ENCODE results near the gene SERP2. TPM values are rescaled to one million over a fixed set of nuclear protein-coding genes. Genes with fewer than 3 reads are reported as not detected.

The SERP2 gene
- total and polyA plus RNA-seq, 2 of the 8 experiments (the other 6 are each of a cell fraction or from before 2014, with no cell fraction given), result 2.0 to 2.3 TPM

- no peak overlapping the region for H3K4ac ChIP-seq (replicated peaks; ENCODE audit: insufficient read length, low read depth, low read length)
- no peak for DNase-seq (ENCODE audit: low read depth in 1 of 2, low spot score in 2 of 2)
- ChIA-PET CTCF (ENCODE audit: partially characterized antibody) (interaction anchor here (0.7 to 1.6 kb wide), 9 partner anchors 9 to 356 kb away, joined by 3 to 4 read pairs (median 3); no protein-coding TSS in a partner anchor), POLR2A (ENCODE audit: partially characterized antibody) (interaction anchor here (0.6 to 11.1 kb wide), 5 partner anchors 8 to 95 kb away, joined by 3 to 125 read pairs (median 4); no protein-coding TSS in a partner anchor)
- H3K4me2 ChIP-seq (ENCODE audit: insufficient read depth in 1 of 2, low read depth in 2 of 2, low read length in 2 of 2), result no peak overlapping the region
- no peak overlapping the region for H2BK12ac ChIP-seq (ENCODE audit: low read depth, low read length)
- H2AK5ac ChIP-seq (ENCODE audit: low read depth, low read length), result no peak overlapping the region
- H3K27ac ChIP-seq (ENCODE audit: low read depth, low read length), result no peak overlapping the region
- no peak overlapping the region; the same call in 1 of the 2 replicates for H2BK20ac ChIP-seq (ENCODE audit: low read length)
- H3K36me3 ChIP-seq (ENCODE audit: control insufficient read depth in 2 of 4, insufficient read depth in 4 of 4, low read length in 3 of 4), result no peaks in the 10 kb centered on the region
- no peak overlapping the region for H2BK15ac ChIP-seq (ENCODE audit: low read length)
- no peaks in the 10 kb centered on the region; the same call in 1 of the 2 replicates for H3K23me2 ChIP-seq (ENCODE audit: low read depth, low read length)
- no peak overlapping the region for H3K56ac ChIP-seq (replicated peaks; ENCODE audit: insufficient read length, low read depth, low read length)
- WGBS, 2 experiments (ENCODE audit: extremely low coverage in 1 of 2, insufficient coverage in 1 of 2, insufficient read length in 1 of 2, insufficient replicate concordance in 2 of 2, low coverage in 1 of 2, low lambda C conversion rate in 2 of 2, missing lambda C conversion rate in 1 of 2), result 55% methylated on average over 3 of the region's 3 CpGs; no CpG with 5 or more reads in 1 of the 2 experiments
- H2BK120ac ChIP-seq (replicated peaks; ENCODE audit: low read depth, low read length), result no peak overlapping the region
- no peak overlapping the region for H3K14ac ChIP-seq (ENCODE audit: insufficient read length)
- H3K4me3 ChIP-seq (ENCODE audit: extremely low read depth in 1 of 4, insufficient read depth in 2 of 4, low read depth in 3 of 4, low read length in 4 of 4), result no peak overlapping the region
- H4K8ac ChIP-seq (ENCODE audit: extremely low read depth, insufficient read depth, low read length), result no peak overlapping the region
- H4K5ac ChIP-seq (ENCODE audit: insufficient read length, low read depth, low read length), result no peak overlapping the region
- H3K79me2 ChIP-seq (ENCODE audit: control insufficient read depth in 1 of 2, insufficient read depth in 2 of 2, low read length in 2 of 2), result no peaks in the 10 kb centered on the region
- no peak overlapping the region for H2AFZ ChIP-seq (ENCODE audit: low read length)
- H3K18ac ChIP-seq (ENCODE audit: extremely low read depth, low read length), result no peak overlapping the region
- H3K23ac ChIP-seq (ENCODE audit: insufficient read length), result no peak overlapping the region
- TF ChIP-seq HDAC2 (IDR thresholded peaks at IDR 0.05; ENCODE audit: borderline replicate concordance in 1 of 2, low read depth in 2 of 2, low read length in 2 of 2) (no peak), FOSL1 (IDR thresholded peaks at IDR 0.05; ENCODE audit: insufficient read depth, low read depth, low read length) (no peak), NANOG (IDR thresholded peaks at IDR 0.05; ENCODE audit: insufficient read depth, low read depth, low read length, poor library complexity, severe bottlenecking) (no peak), SAP30 (IDR thresholded peaks at IDR 0.05; ENCODE audit: insufficient read depth, insufficient replicate concordance, low read length) (no peak), ZNF274 (IDR thresholded peaks at IDR 0.05; ENCODE audit: borderline replicate concordance, extremely low read depth, low read length) (no peak), KDM1A (IDR thresholded peaks at IDR 0.05; ENCODE audit: borderline replicate concordance, low read length) (no peak), TBP (IDR thresholded peaks at IDR 0.05; ENCODE audit: low read depth, low read length) (no peak), KDM5A (IDR thresholded peaks at IDR 0.05; ENCODE audit: low read length) (no peak), TEAD4 (IDR thresholded peaks at IDR 0.05; ENCODE audit: low read depth, low read length) (no peak), POLR2A (IDR thresholded peaks at IDR 0.05; ENCODE audit: control extremely low read depth in 1 of 2, low read depth in 2 of 2, low read length in 2 of 2) (no peak)
- peak overlapping the region; percentile 63; the same call in 1 of the 2 replicates for H2BK5ac ChIP-seq (ENCODE audit: low read depth, low read length)
- no peaks in the 10 kb centered on the region for H3K27me3 ChIP-seq (replicated peaks in 1 of 4; ENCODE audit: control insufficient read depth in 3 of 4, extremely low read depth in 1 of 4, insufficient read depth in 3 of 4, low read length in 3 of 4)
- H4K91ac ChIP-seq (replicated peaks; ENCODE audit: insufficient read length, low read length), result no peak overlapping the region
- no peak overlapping the region for H3K9ac ChIP-seq (replicated peaks in 1 of 4; ENCODE audit: extremely low read depth in 1 of 4, low read depth in 3 of 4, low read length in 3 of 4)
- peaks cover 16 to 47% (median 33%) of the 10 kb centered on the region in 4 experiments for H3K4me1 ChIP-seq (replicated peaks in 1 of 4; ENCODE audit: control insufficient read depth in 3 of 4, insufficient read depth in 4 of 4, low read length in 3 of 4)
- H3K79me1 ChIP-seq (ENCODE audit: low read depth, low read length), result no peaks in the 10 kb centered on the region
- no peaks in the 10 kb centered on the region for H3K9me3 ChIP-seq (ENCODE audit: insufficient read depth in 2 of 2, low read depth in 1 of 2, low read length in 1 of 2)
- FAIRE-seq, result no peak
- no peaks in the 10 kb centered on the region for H4K20me1 ChIP-seq (replicated peaks in 1 of 2; ENCODE audit: control insufficient read depth in 1 of 2, insufficient read depth in 2 of 2, low read length in 2 of 2)
Measured at GRCh38 chr13:44407379-44407778, 33.8 kb downstream of the SERP2 start.
